Retinal pigment epithelial cell (primary cell): ENCODE data around the gene FANCI.
"Not testable (repeated sequence)": the region's sequence is repeated elsewhere in the genome, so short reads cannot be mapped to it uniquely, and the experiment has no call there.

ENCODE experiments used
- DNase-seq: peaks from one replicate; pipeline ENCODE4 v3.0.0-alpha.2; 2010; ENCODE audit warnings: low read depth
- H3K4me3 ChIP-seq: 2 replicates; pipeline ENCODE4 v1.5.1; 2011; ENCODE audit warnings: mild to moderate bottlenecking, low read length, control low read depth, moderate library complexity
- TF ChIP-seq, protein P1 (sequence below): conservative IDR thresholded peaks from 2 replicates; pipeline ENCODE4 v1.5.1; 2011; ENCODE audit warnings: low read depth, low read length, control low read depth, inconsistent platforms

Gene FANCI

DNA sequence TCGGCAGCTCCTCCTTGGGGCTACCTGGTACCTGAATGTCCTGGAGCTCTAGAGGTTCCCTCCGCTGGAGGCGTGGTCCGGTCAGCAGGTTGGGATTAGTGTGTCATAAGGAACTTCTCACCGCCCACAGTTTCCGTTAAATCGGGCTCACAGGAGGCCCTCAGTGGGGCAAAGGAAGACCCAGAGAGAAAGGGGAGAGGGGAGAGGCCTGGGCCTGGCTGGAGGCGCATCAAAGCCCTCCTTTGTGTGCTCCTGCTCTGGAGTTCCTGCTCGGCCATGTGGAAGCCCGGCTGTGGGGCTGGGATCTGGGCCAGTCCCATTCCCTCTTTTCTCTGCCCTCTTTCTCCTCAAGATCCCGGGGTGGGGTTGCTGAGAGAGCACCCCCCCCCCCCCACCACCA, 22.2 kb upstream of the FANCI start, which contains the start of gene RLBP1:
TSS of gene RLBP1 (minus strand) at position 37 of the 400 bp plus-strand sequence. CDS start 2,604 bp downstream, outside the sequence.
- DNase-seq, result peak; percentile 71
- TF ChIP-seq, protein P1, sequence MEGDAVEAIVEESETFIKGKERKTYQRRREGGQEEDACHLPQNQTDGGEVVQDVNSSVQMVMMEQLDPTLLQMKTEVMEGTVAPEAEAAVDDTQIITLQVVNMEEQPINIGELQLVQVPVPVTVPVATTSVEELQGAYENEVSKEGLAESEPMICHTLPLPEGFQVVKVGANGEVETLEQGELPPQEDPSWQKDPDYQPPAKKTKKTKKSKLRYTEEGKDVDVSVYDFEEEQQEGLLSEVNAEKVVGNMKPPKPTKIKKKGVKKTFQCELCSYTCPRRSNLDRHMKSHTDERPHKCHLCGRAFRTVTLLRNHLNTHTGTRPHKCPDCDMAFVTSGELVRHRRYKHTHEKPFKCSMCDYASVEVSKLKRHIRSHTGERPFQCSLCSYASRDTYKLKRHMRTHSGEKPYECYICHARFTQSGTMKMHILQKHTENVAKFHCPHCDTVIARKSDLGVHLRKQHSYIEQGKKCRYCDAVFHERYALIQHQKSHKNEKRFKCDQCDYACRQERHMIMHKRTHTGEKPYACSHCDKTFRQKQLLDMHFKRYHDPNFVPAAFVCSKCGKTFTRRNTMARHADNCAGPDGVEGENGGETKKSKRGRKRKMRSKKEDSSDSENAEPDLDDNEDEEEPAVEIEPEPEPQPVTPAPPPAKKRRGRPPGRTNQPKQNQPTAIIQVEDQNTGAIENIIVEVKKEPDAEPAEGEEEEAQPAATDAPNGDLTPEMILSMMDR, result no peak
- H3K4me3 ChIP-seq, result no peak within 1 kb of the TSS

- DNase-seq, result no peak
- TF ChIP-seq, protein P1, result no peak
- no peak overlapping the region for H3K4me3 ChIP-seq
Observed at GRCh38 chr15:89225588-89225987, 18.2 kb upstream of the FANCI start.

DNA sequence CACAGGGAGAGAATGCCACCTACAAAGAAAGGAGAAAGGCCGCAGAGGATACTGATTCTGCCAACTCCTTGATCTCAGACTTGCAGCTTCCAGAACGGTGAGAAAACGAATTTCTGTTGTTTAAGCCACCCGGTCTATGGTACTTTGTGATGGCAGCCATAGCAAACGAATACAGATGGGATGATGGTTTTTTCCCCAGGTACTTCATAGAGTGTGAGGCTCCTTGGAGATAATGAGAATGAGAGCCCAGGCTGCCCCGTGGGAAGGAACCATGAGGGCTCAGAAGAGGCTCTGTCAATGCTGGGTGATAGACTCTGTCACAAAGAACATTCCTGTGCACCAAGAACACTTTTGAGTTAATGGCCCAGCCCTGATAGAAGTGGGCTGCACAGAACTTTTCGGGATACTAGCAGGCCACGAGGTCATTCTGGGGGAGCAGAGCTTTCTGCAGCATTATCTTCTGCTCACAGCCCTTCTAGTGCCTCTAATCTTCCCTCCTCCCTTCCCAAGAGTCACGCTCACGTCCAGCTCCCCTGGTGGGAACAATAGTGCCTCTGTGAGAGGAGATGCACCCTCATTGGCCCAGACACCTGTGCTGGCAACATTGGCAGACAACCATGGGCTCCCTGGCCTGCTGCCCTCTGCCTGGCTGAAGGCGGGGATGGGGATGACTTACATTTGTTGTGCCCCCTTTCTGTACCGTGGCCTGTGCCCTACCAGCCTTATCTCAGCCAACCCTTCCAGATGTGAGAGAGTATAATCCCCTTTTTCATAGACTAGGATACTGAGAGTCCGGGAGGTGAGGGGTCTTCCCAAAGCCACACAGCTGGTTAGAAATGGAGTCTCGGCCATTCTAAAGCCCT, 17.2 kb upstream of the FANCI start:
- DNase-seq, result no peak
- TF ChIP-seq, protein P1, result no peak
- H3K4me3 ChIP-seq, result no peak overlapping the region

DNA sequence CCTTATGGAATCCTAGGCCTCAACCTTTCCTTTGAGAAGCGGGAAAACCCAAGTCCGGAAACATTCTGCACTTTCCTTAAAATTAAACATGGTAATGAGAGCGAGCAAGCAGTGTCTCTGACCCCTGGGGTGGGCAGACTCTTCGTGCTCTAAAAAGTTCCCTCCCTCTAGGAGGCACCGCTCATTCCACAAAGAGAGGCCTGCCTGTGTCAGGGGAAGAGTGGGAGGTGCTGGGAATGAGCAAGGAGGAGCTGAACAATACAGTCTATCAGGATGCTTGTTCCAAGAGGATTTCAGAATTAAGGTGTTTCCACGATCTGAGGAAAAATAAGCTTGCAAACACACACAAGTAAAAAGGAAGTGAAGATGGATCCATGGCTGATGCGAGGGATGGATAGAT, 16.4 kb upstream of the FANCI start:
- TF ChIP-seq, protein P1, result no peak
- no peak overlapping the region for H3K4me3 ChIP-seq

DNA sequence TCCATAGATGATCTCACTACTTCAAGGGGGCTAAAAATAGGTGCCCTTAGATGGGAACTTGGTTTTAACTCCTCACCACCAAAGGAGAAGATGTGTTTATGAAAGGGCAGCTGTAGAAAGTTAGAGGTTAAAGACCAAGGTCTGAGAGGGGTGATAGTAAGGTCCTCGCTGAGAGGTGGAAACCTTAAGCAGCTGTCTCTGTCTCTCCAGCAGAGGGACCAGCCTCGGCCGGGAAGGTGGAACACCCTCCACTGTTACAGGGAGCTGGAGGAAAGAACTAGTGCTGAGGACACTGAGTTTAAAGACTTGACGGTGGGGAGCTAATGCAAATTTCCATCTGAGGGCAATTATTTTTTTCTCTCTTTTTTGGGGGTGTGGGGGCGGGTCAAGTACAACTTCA, 13.5 kb upstream of the FANCI start:
- no peak overlapping the region for H3K4me3 ChIP-seq
- DNase-seq, result no peak
- TF ChIP-seq, protein P1, result no peak

More for the DNA sequence above, 16.4 kb upstream of the FANCI start:
- DNase-seq, result no peak

- no peak for DNase-seq
- TF ChIP-seq, protein P1, result no peak
- H3K4me3 ChIP-seq, result no peak overlapping the region
Observed at GRCh38 chr15:89231832-89232231, 11.9 kb upstream of the FANCI start.

DNA sequence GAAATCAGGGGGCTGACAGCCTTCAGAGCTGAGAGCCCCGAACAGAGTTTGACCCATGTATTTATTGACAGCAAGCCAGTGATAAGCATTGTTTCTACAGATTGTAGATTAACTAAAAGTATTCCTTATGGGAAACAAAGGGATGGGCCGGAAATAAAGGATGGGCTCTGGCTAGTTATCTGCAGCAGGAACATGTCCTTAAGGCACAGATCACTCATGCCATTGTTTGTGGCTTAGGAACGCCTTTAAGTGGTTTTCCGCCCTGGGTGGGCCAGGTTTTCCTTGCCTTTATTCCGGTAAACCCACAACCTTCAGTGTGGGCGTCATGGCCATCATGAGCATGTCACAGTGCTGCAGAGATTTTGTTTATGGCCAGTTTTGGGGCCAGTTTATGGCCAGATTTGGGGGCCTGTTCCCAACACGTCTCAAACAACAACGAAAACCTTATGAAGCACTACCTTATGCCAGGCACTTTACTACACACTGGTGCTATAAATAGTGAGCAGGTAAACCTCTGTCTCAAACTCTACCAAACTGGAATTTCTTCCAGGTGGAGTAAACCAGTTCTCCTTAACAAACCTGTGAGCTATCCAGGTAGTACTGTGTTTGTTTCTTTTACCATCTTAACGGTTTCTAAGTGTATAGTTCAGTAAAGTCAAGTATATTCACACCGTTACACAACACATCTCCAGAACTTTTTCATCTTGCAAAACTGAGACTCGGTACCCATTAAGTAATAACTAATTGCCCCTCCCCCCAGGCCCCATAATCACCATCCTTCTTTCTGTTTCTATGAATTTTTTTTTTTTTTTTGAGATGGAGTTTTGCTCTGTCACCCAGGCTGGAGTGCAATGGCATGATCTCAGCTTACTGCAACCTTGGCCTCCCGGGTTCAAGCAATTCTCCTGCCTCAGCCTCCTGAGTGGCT, 3.6 kb upstream of the FANCI start:
- DNase-seq, result not testable (repeated sequence)

More for the DNA sequence above, 3.6 kb upstream of the FANCI start:
- not testable (repeated sequence) for H3K4me3 ChIP-seq
